A549 (cell line): ENCODE measurements around the gene PCSK5.

ENCODE experiments used
- BCL3 ChIP-seq: fragments of >200 bp; sonication (Bioruptor Twin); formaldehyde crosslinking; IDR thresholded peaks from 3 replicates; pipeline ENCODE4 v1.6.1; 2016
- CBX2 ChIP-seq: fragments of 200-600 bp; sonication (generic); IDR thresholded peaks from 2 replicates; pipeline ENCODE4 v1.6.1; 2016; ENCODE audit warnings: low read depth, mild to moderate bottlenecking, borderline replicate concordance
- EHMT2 ChIP-seq: fragments of 200-600 bp; sonication (generic); IDR thresholded peaks from 2 replicates; pipeline ENCODE4 v1.6.1; 2016; ENCODE audit warnings: antibody characterized with exemption, low read depth, mild to moderate bottlenecking, moderate library complexity
- EP300 ChIP-seq, 2 experiments: fragments of >200 bp; sonication (Bioruptor Twin); formaldehyde crosslinking; IDR thresholded peaks; 2 replicates in 1 of 2; 3 replicates in 1 of 2; pipeline ENCODE4 v1.6.1; 2016 to 2017
- MAX ChIP-seq: IDR thresholded peaks from 2 replicates; pipeline ENCODE4 v1.6.1; 2012
- REST ChIP-seq: fragments of 200-600 bp; sonication (generic); IDR thresholded peaks from 2 replicates; pipeline ENCODE4 v1.6.1; 2016; ENCODE audit warnings: antibody characterized with exemption, mild to moderate bottlenecking, moderate library complexity
- RNF2 ChIP-seq: fragments of 200-600 bp; sonication (generic); IDR thresholded peaks from 2 replicates; pipeline ENCODE4 v1.6.1; 2016; ENCODE audit warnings: low read depth, mild to moderate bottlenecking, antibody characterized with exemption, moderate library complexity, borderline replicate concordance
- ZFP36 ChIP-seq: fragments of 450-650 bp; IDR thresholded peaks from 2 replicates; pipeline ENCODE4 v1.6.1; 2014; ENCODE audit warnings: borderline replicate concordance; ENCODE audit not compliant: partially characterized antibody
- ZSCAN20 ChIP-seq: fragments of 250-450 bp; sonication (Bioruptor Pico); IDR thresholded peaks from 2 replicates; pipeline ENCODE4 v1.8.0; 2022; ENCODE audit warnings: mild to moderate bottlenecking, moderate library complexity
- TF ChIP-seq, protein P1 (sequence below): fragments of >200 bp; sonication (Bioruptor Twin); formaldehyde crosslinking; IDR thresholded peaks from 3 replicates; pipeline ENCODE4 v1.5.1; 2016
- TF ChIP-seq, protein P2 (sequence below): fragments of 450-650 bp; IDR thresholded peaks from 2 replicates; pipeline ENCODE4 v1.6.1; 2014; ENCODE audit warnings: antibody characterized with exemption

GRCh38 chr9:76399856-76400255 is 509.4 kb downstream of the PCSK5 start:
- TF ChIP-seq BCL3: no peak
- TF ChIP-seq MAX: no peak
- TF ChIP-seq, protein P1, sequence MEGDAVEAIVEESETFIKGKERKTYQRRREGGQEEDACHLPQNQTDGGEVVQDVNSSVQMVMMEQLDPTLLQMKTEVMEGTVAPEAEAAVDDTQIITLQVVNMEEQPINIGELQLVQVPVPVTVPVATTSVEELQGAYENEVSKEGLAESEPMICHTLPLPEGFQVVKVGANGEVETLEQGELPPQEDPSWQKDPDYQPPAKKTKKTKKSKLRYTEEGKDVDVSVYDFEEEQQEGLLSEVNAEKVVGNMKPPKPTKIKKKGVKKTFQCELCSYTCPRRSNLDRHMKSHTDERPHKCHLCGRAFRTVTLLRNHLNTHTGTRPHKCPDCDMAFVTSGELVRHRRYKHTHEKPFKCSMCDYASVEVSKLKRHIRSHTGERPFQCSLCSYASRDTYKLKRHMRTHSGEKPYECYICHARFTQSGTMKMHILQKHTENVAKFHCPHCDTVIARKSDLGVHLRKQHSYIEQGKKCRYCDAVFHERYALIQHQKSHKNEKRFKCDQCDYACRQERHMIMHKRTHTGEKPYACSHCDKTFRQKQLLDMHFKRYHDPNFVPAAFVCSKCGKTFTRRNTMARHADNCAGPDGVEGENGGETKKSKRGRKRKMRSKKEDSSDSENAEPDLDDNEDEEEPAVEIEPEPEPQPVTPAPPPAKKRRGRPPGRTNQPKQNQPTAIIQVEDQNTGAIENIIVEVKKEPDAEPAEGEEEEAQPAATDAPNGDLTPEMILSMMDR: no peak
- TF ChIP-seq CBX2: no peak
- TF ChIP-seq RNF2: no peak
- TF ChIP-seq ZFP36: no peak
- TF ChIP-seq, protein P2, sequence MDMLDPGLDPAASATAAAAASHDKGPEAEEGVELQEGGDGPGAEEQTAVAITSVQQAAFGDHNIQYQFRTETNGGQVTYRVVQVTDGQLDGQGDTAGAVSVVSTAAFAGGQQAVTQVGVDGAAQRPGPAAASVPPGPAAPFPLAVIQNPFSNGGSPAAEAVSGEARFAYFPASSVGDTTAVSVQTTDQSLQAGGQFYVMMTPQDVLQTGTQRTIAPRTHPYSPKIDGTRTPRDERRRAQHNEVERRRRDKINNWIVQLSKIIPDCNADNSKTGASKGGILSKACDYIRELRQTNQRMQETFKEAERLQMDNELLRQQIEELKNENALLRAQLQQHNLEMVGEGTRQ: no peak
- no peak for TF ChIP-seq EHMT2
- no peak for TF ChIP-seq ZSCAN20 (CRISPR knock-in tag)
- TF ChIP-seq REST: no peak
- no peak for TF ChIP-seq EP300 (IDR thresholded peaks at IDR 0.05)
